Psoas muscle (tissue), 8 donors: ENCODE measurements around the gene KDM4C. TPM values are rescaled to one million over a fixed set of nuclear protein-coding genes. Genes with fewer than 3 reads are reported as not detected.

Experiments
- ATAC-seq, 4 donors: fragments of 200-7000 bp; cut with Tn5 transposase; one replicate each; pipeline ENCODE4 v1.9.1; 2020; ENCODE audit warnings: moderate library complexity in 3 of 4, mild to moderate bottlenecking in 2 of 4
- DNase-seq, 2 donors: peaks; one replicate each; pipeline ENCODE4 v3.0.0-alpha.2; 2020
- H3K27ac ChIP-seq: fragments of 200-600 bp; one replicate; pipeline ENCODE4 v1.8.0; 2022
- H3K27me3 ChIP-seq, 3 donors: fragments of 200-600 bp in 1 of 3; one replicate each; pipeline versions ENCODE4 v1.6.1 to v1.8.0; 2013 to 2022; ENCODE audit warnings: low read length in 2 of 3, mild to moderate bottlenecking in 2 of 3, moderate library complexity in 1 of 3; ENCODE audit not compliant: insufficient read depth in 3 of 3
- H3K36me3 ChIP-seq, 2 donors: fragments of 200-600 bp in 1 of 2; one replicate each; pipeline versions ENCODE4 v1.6.1 to v1.8.0; 2013 to 2022; ENCODE audit warnings: low read depth in 1 of 2, mild to moderate bottlenecking in 1 of 2, moderate library complexity in 1 of 2; ENCODE audit not compliant: insufficient read depth in 1 of 2
- H3K4me1 ChIP-seq: fragments of 200-600 bp; one replicate; pipeline ENCODE4 v1.8.0; 2022
- H3K4me3 ChIP-seq: fragments of 200-600 bp; one replicate; pipeline ENCODE4 v1.8.0; 2022; ENCODE audit warnings: mild to moderate bottlenecking
- H3K9me3 ChIP-seq: fragments of 200-600 bp; one replicate; pipeline ENCODE4 v1.8.0; 2022
- CTCF ChIP-seq: fragments of 200-600 bp; IDR thresholded peaks from one replicate; pipeline ENCODE4 v1.8.0; 2022; ENCODE audit warnings: antibody characterized with exemption
- WGBS, 3 donors: extraction: QIAGEN DNeasy Blood & Tissue Kit; methylation state at CpG; one replicate each; pipeline versions ENCODE4 v1.1.6 to v1.1.7; 2013; 5-methylcytosine and 5-hydroxymethylcytosine counted together
- intact Hi-C, 2 donors: fragments of 100-400 bp; cut with DNase I; formaldehyde crosslinking; loops; one replicate each; pipeline versions ENCODE4 v1.11.0 to v1.14.2; 2022
- polyA plus RNA-seq, 3 donors: library from polyadenylated mRNA; stranded (reverse); fragments of 200-250 nt; gene quantifications; one replicate each; pipeline ENCODE4 v1.2.3, GENCODE V29; 2013
- total RNA-seq, 4 donors: library from RNA; stranded (reverse); fragmentation: NEBNext Ultra II Directional in 2 of 4; extraction: Animal tissue kit (Norgen Biotek cat#: 25700) in 2 of 4; gene quantifications; one replicate each; pipeline versions ENCODE4 v1.2.1 to v1.2.4, GENCODE V29; 2021 to 2023
- donor health status: healthy with polysubstance abuse.
- donor health status: DM: no; HTN: no; CAD: no; lungs with moderate emphysema.
- donor health status: Bipolar disorder and iron deficiency.
- donor health status: healthy.
- donor health status: DM: yes; HTN: yes; CAD: no.
- donor health status: DM: no; HTN: no; CAD: no.
- donor health status: DM: no; HTN: no; CAD: no.
- donor health status: DM: yes; HTN: yes; CAD: no.

KDM4C gene
- total and polyA plus RNA-seq, 7 donors, result 2.7 to 13.0 (median 10.1) TPM

- TF ChIP-seq CTCF, result no peak
- intact Hi-C loops, result no loop called here
- Histone ChIP-seq H3K4me3 (no peak overlapping the region), H3K27me3 (no peaks in the 10 kb centered on the region), H3K9me3 (no peaks in the 10 kb centered on the region), H3K36me3 (no peaks in the 10 kb centered on the region), H3K4me1 (peaks cover 7% of the 10 kb centered on the region), H3K27ac (no peak overlapping the region)
- WGBS, 3 donors, result 76 to 85% (median 79%) methylated on average over 4 of the region's 4 CpGs
- DNase-seq (no peak), ATAC-seq (no peak)
Measured at GRCh38 chr9:7154650-7155049, 396.9 kb downstream of the KDM4C start.

GRCh38 chr9:7161469-7161868 is 403.7 kb downstream of the KDM4C start:
- TF ChIP-seq CTCF, result no peak
- DNase-seq, result no peak
- Histone ChIP-seq H3K27ac (no peak overlapping the region), H3K36me3 (peaks cover 2 to 14% of the 10 kb centered on the region in 2 donors), H3K4me3 (no peak overlapping the region), H3K9me3 (no peaks in the 10 kb centered on the region), H3K4me1 (no peaks in the 10 kb centered on the region), H3K27me3 (no peaks in the 10 kb centered on the region)
- intact Hi-C loops, result no loop called here
- no peak for ATAC-seq
- 40 to 55% (median 41%) methylated on average over 2 of the region's 2 CpGs for WGBS, 3 donors

- no peak overlapping the region for H3K27ac ChIP-seq
- DNase-seq (no peak), ATAC-seq (no peak)
- H3K27me3 ChIP-seq, result no peaks in the 10 kb centered on the region
- TF ChIP-seq CTCF, result no peak
- intact Hi-C loops, result no loop called here
- no peak overlapping the region for H3K4me3 ChIP-seq
- 4 to 61% (median 25%) methylated on average over 1 of the region's 1 CpG for WGBS, 3 donors
- peaks cover 2 to 14% of the 10 kb centered on the region in 2 donors for H3K36me3 ChIP-seq
- H3K4me1 ChIP-seq, result no peaks in the 10 kb centered on the region
- no peaks in the 10 kb centered on the region for H3K9me3 ChIP-seq
Measured at GRCh38 chr9:7163932-7164331, 406.2 kb downstream of the KDM4C start.

- Histone ChIP-seq H3K27me3 (no peaks in the 10 kb centered on the region), H3K4me3 (no peak overlapping the region), H3K27ac (no peak overlapping the region), H3K4me1 (peaks cover 7% of the 10 kb centered on the region), H3K9me3 (no peaks in the 10 kb centered on the region), H3K36me3 (peaks cover 2 to 14% of the 10 kb centered on the region in 2 donors)
- 75 to 77% (median 76%) methylated on average over 13 of the region's 13 CpGs for WGBS, 3 donors
- DNase-seq, result no peak
- no peak for ATAC-seq
- TF ChIP-seq CTCF, result no peak
- intact Hi-C loops, result no loop called here
Measured at GRCh38 chr9:7164440-7165330, 406.9 kb downstream of the KDM4C start.
